MM.1S (cell line): ENCODE data around the gene ACSL1.

Source experiments
- DNase-seq: peaks from one replicate; pipeline ENCODE4 v3.0.0-alpha.2; 2015
- H2AFZ ChIP-seq: fragments of 300-600 bp; sonication (generic); 2 replicates; pipeline ENCODE4 v1.6.0; 2016; ENCODE audit warnings: antibody characterized with exemption, low read length
- H3F3A ChIP-seq: fragments of 300-600 bp; sonication (generic); 2 replicates; pipeline ENCODE4 v1.6.1; 2016; ENCODE audit warnings: mild to moderate bottlenecking, antibody characterized with exemption, low read length, moderate library complexity, mixed read lengths; ENCODE audit not compliant: insufficient read depth
- H3K27ac ChIP-seq: fragments of 300-600 bp; sonication (generic); 2 replicates; pipeline ENCODE4 v1.5.1; 2016; ENCODE audit warnings: mild to moderate bottlenecking, low read length
- H3K27me3 ChIP-seq: fragments of 300-600 bp; sonication (generic); replicated peaks from 2 replicates; pipeline ENCODE4 v1.6.0; 2016; ENCODE audit warnings: low read length; ENCODE audit not compliant: insufficient read depth
- H3K36me3 ChIP-seq: fragments of 300-600 bp; sonication (generic); replicated peaks from 2 replicates; pipeline ENCODE4 v1.6.1; 2016; ENCODE audit warnings: mild to moderate bottlenecking, low read length, mixed read lengths; ENCODE audit not compliant: insufficient read depth
- H3K4me1 ChIP-seq: fragments of 300-600 bp; sonication (generic); 2 replicates; pipeline ENCODE4 v1.6.1; 2016; ENCODE audit warnings: low read length, mixed read lengths
- H3K4me2 ChIP-seq: fragments of 300-600 bp; sonication (generic); 2 replicates; pipeline ENCODE4 v1.6.0; 2016; ENCODE audit warnings: low read depth, low read length
- H3K4me3 ChIP-seq: fragments of 300-600 bp; sonication (generic); 2 replicates; pipeline ENCODE4 v1.5.1; 2016; ENCODE audit warnings: low read length, mixed read lengths
- H3K79me2 ChIP-seq: fragments of 300-600 bp; sonication (generic); 2 replicates; pipeline ENCODE4 v1.6.1; 2016; ENCODE audit warnings: mixed run types, low read length, mixed read lengths
- H3K9ac ChIP-seq: fragments of 300-600 bp; sonication (generic); 2 replicates; pipeline ENCODE4 v1.6.1; 2016; ENCODE audit warnings: low read length, mixed read lengths
- H3K9me2 ChIP-seq: fragments of 300-600 bp; sonication (generic); replicated peaks from 2 replicates; pipeline ENCODE4 v1.6.1; 2016; ENCODE audit warnings: mild to moderate bottlenecking, low read length, mixed read lengths; ENCODE audit not compliant: insufficient read depth
- H3K9me3 ChIP-seq: fragments of 300-600 bp; sonication (generic); replicated peaks from 2 replicates; pipeline ENCODE4 v1.6.1; 2016; ENCODE audit warnings: mild to moderate bottlenecking, low read length, mixed read lengths; ENCODE audit not compliant: insufficient read depth
- H4K20me1 ChIP-seq: fragments of 300-600 bp; sonication (generic); 2 replicates; pipeline ENCODE4 v1.6.1; 2016; ENCODE audit warnings: mild to moderate bottlenecking, low read length, moderate library complexity, mixed read lengths; ENCODE audit not compliant: insufficient read depth
- EZH2 ChIP-seq: fragments of 300-600 bp; sonication (generic); optimal IDR thresholded peaks from 2 replicates; pipeline ENCODE3; 2017; ENCODE audit warnings: low read depth, mild to moderate bottlenecking, antibody characterized with exemption, low read length, mixed read lengths
- EZH2phosphoT487 ChIP-seq: fragments of 300-600 bp; sonication (generic); IDR thresholded peaks from 2 replicates; pipeline ENCODE4 v1.6.1; 2018; ENCODE audit warnings: antibody characterized with exemption, low read length
- TF ChIP-seq, protein P1 (sequence below): fragments of 300-600 bp; sonication (generic); IDR thresholded peaks from 2 replicates; pipeline ENCODE4 v1.5.1; 2016; ENCODE audit warnings: antibody characterized with exemption, low read length, mixed read lengths

Gene ACSL1

DNA sequence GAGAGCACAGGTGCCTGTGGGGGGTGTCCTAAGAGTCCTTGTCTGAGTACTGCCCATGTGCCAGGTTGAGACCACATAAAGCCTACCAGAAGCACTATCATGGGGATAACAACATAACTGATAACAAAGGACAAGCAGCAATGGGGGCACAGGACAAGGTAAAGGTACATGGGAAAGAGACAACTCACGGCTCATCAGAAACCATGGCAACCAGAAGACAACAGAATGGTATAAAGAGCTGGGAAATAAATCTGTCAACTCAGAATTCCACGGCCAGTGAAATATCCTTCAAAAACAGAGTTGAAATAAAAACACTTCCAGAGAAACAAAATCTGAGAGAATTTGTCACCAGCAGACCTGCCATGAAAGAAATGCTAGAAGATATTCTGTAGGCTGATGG lies 111.9 kb downstream of the ACSL1 start:
- Histone ChIP-seq H2AFZ (no peak overlapping the region), H3K9me2 (no peaks in the 10 kb centered on the region), H3K4me1 (no peaks in the 10 kb centered on the region), H3K9ac (no peak overlapping the region), H3K9me3 (no peaks in the 10 kb centered on the region), H3K4me3 (no peak overlapping the region), H3K79me2 (peaks cover 53% of the 10 kb centered on the region), H3K4me2 (no peak overlapping the region), H4K20me1 (no peaks in the 10 kb centered on the region), H3F3A (no peaks in the 10 kb centered on the region), H3K27ac (no peak overlapping the region), H3K36me3 (peaks cover 6% of the 10 kb centered on the region), H3K27me3 (no peaks in the 10 kb centered on the region)
- TF ChIP-seq EZH2 (no peak), EZH2phosphoT487 (no peak)
- TF ChIP-seq, protein P1, sequence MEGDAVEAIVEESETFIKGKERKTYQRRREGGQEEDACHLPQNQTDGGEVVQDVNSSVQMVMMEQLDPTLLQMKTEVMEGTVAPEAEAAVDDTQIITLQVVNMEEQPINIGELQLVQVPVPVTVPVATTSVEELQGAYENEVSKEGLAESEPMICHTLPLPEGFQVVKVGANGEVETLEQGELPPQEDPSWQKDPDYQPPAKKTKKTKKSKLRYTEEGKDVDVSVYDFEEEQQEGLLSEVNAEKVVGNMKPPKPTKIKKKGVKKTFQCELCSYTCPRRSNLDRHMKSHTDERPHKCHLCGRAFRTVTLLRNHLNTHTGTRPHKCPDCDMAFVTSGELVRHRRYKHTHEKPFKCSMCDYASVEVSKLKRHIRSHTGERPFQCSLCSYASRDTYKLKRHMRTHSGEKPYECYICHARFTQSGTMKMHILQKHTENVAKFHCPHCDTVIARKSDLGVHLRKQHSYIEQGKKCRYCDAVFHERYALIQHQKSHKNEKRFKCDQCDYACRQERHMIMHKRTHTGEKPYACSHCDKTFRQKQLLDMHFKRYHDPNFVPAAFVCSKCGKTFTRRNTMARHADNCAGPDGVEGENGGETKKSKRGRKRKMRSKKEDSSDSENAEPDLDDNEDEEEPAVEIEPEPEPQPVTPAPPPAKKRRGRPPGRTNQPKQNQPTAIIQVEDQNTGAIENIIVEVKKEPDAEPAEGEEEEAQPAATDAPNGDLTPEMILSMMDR: no peak
- no peak for DNase-seq

DNA sequence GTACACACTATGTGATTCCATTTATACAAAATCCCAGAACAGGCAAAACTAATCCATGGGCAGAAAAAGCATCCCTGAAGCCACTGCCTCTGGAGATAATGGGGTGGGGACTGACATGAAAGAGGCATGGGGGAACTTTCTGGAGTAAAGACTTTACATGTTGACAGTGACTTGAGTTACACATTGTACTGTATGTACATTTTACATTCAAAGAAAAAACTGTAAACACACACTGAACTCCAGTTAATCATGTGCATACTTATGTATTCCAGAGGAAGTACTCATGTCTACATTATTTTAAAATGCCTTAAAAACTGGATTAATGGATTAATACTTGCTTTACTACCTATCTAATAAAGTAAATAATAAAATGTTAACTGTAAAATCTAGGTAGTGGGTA lies 113.4 kb downstream of the ACSL1 start:
- no peak overlapping the region for H3K4me2 ChIP-seq
- no peaks in the 10 kb centered on the region for H3K9me3 ChIP-seq
- H4K20me1 ChIP-seq: no peaks in the 10 kb centered on the region; the same call in 1 of the 2 replicates
- DNase-seq: no peak
- peaks cover 44% of the 10 kb centered on the region for H3K79me2 ChIP-seq
- no peak overlapping the region for H3K4me3 ChIP-seq
- no peak overlapping the region for H3K27ac ChIP-seq
- H3K9ac ChIP-seq: no peak overlapping the region
- no peak overlapping the region for H2AFZ ChIP-seq
- no peaks in the 10 kb centered on the region for H3K9me2 ChIP-seq
- H3F3A ChIP-seq: no peaks in the 10 kb centered on the region
- TF ChIP-seq EZH2phosphoT487 (no peak), EZH2 (no peak)
- TF ChIP-seq, protein P1: no peak
- no peaks in the 10 kb centered on the region for H3K4me1 ChIP-seq
- no peaks in the 10 kb centered on the region for H3K27me3 ChIP-seq
- H3K36me3 ChIP-seq: peaks cover 6% of the 10 kb centered on the region

DNA sequence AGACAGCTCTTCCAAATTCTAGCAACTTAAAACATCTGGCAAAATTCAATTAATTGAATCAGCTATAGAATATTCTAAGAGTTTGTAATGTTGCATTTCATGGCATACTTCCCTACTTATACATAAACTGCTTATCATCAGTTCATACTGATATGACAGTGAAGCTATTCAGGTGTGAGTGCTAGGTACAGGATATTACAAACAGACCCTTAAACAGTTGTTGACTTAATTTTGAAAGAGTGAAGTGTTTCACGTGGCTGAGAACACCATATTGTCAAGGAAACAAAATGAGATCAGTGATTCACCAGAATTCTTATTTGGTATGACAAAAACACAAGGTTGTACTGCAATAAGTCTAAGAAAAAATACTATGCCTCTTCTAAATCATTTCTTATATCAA lies 119.3 kb downstream of the ACSL1 start:
- Histone ChIP-seq H3K27ac (no peak overlapping the region), H3K36me3 (peaks cover 9% of the 10 kb centered on the region; the same call in 1 of the 2 replicates), H3K4me2 (no peak overlapping the region), H3K9me3 (no peaks in the 10 kb centered on the region), H3K4me1 (peaks cover 15% of the 10 kb centered on the region), H3K9me2 (no peaks in the 10 kb centered on the region), H4K20me1 (no peaks in the 10 kb centered on the region; the same call in 1 of the 2 replicates), H3F3A (peaks cover 4% of the 10 kb centered on the region), H3K79me2 (peaks cover 42% of the 10 kb centered on the region), H3K9ac (no peak overlapping the region), H3K27me3 (no peaks in the 10 kb centered on the region), H3K4me3 (no peak overlapping the region), H2AFZ (no peak overlapping the region)
- no peak for DNase-seq
- no peak for TF ChIP-seq EZH2
- no peak for TF ChIP-seq EZH2phosphoT487
- TF ChIP-seq, protein P1: no peak
